Caco-2 (cell line): Measurements from ENCODE around the gene PDE6G. TPM values are rescaled to one million over a fixed set of nuclear protein-coding genes. Genes with fewer than 3 reads are reported as not detected.

Source experiments
- BruUV-seq: library from RNA; stranded (reverse); fragments of 400-500 nt; replicated peaks from 2 replicates; lab custom pipeline; 2021; lab: Mats Ljungman, UMichigan
- CTCF ChIA-PET: fragments of 300-600 bp; sonication (Branson Sonifier 250); formaldehyde crosslinking; loops from one replicate; lab custom pipeline; 2022; ENCODE audit warnings: antibody characterized with exemption; lab: Charles Lee
- POLR2A ChIA-PET: fragments of 300-600 bp; sonication (Branson Sonifier 250); formaldehyde crosslinking; loops from one replicate; lab custom pipeline; 2022; ENCODE audit warnings: antibody characterized with exemption; lab: Charles Lee
- DNase-seq, 2 experiments: peaks; one replicate each; pipeline versions ENCODE4 v3.0.0 to v3.0.0-alpha.2; 2020 to 2022
- H3K27me3 ChIP-seq: replicated peaks from 2 replicates; pipeline ENCODE4 v1.6.0; 2011; ENCODE audit warnings: low read length; ENCODE audit not compliant: control insufficient read depth, insufficient read depth
- H3K36me3 ChIP-seq: 2 replicates; pipeline ENCODE4 v1.5.1; 2011; ENCODE audit warnings: low read length; ENCODE audit not compliant: control insufficient read depth, insufficient read depth
- H3K4me1 ChIP-seq: fragments of 250-450 bp; sonication (Bioruptor Pico); 2 replicates; pipeline ENCODE4 v1.5.1; 2020; ENCODE audit warnings: mild to moderate bottlenecking
- H3K4me3 ChIP-seq: 2 replicates; pipeline ENCODE4 v1.5.1; 2011; ENCODE audit warnings: low read depth, mild to moderate bottlenecking, control low read depth, low read length
- H3K9me3 ChIP-seq: fragments of 250-450 bp; sonication (Bioruptor Pico); 2 replicates; pipeline ENCODE4 v1.5.1; 2020; ENCODE audit warnings: mild to moderate bottlenecking, moderate library complexity
- H3K27ac Mint-ChIP-seq: one replicate; pipeline ENCODE4 v1.8.0; 2022; ENCODE audit warnings: mixed read lengths; ENCODE audit not compliant: unreplicated experiment
- H3K27me3 Mint-ChIP-seq: one replicate; pipeline ENCODE4 v1.8.0; 2022; ENCODE audit warnings: mixed read lengths; ENCODE audit not compliant: insufficient read depth, unreplicated experiment
- H3K36me3 Mint-ChIP-seq: one replicate; pipeline ENCODE4 v1.8.0; 2022; ENCODE audit warnings: mild to moderate bottlenecking, mixed read lengths; ENCODE audit not compliant: insufficient read depth, unreplicated experiment
- H3K4me1 Mint-ChIP-seq: one replicate; pipeline ENCODE4 v1.8.0; 2022; ENCODE audit warnings: low read depth, mixed read lengths; ENCODE audit not compliant: unreplicated experiment
- H3K4me3 Mint-ChIP-seq: one replicate; pipeline ENCODE4 v1.8.0; 2022; ENCODE audit warnings: mild to moderate bottlenecking, moderate library complexity, mixed read lengths; ENCODE audit not compliant: unreplicated experiment
- H3K9me3 Mint-ChIP-seq: one replicate; pipeline ENCODE4 v1.8.0; 2022; ENCODE audit warnings: mixed read lengths; ENCODE audit not compliant: unreplicated experiment
- CTCF ChIP-seq, 2 experiments: fragments of 200-600 bp in 1 of 2; IDR thresholded peaks; 1 replicate in 1 of 2; 2 replicates in 1 of 2; pipeline versions ENCODE4 v1.5.1 to v1.8.0; 2011 to 2022; ENCODE audit warnings: antibody characterized with exemption in 1 of 2, control low read depth in 1 of 2, inconsistent platforms in 1 of 2, low read depth in 1 of 2, low read length in 1 of 2, mild to moderate bottlenecking in 1 of 2, moderate library complexity in 1 of 2; ENCODE audit not compliant: insufficient read depth in 1 of 2, severe bottlenecking in 1 of 2, unreplicated experiment in 1 of 2
- intact Hi-C: fragments of 100-400 bp; cut with micrococcal nuclease; formaldehyde crosslinking; loops from one replicate; pipeline ENCODE4 v1.10.0; 2022; ENCODE audit not compliant: unreplicated experiment
- total RNA-seq: library from RNA; stranded (reverse); gene quantifications from 2 replicates; pipeline ENCODE4 v1.2.3, GENCODE V29; 2022

Gene PDE6G
- total RNA-seq, 1 experiment from 2014 or later, result not detected

DNA sequence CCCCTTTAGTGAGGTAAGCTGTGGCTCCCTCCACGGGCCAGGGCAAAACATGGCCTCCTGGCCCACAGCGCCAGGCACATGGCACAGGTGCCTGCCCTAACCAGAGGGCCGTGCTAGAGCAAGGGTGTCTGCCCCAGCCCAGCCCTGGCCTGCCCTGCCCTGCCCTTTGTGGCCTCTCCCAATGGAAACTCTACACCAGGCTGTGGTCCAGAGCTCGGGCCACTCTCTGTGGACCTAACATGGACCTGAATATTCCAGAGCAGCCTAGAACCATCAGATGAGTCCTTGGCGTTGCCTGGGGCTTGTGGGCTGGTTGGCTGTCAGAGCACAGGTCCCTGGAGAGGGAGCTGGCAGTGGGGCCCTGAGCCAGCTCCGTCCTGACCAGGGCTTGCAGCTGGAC is 38.9 kb upstream of the PDE6G start:
- CTCF ChIA-PET, result interaction anchor here (1.0 kb wide), 1 partner anchor 179 kb away, joined by 3 read pairs; no protein-coding TSS in a partner anchor
- no peak overlapping the region for H3K27ac Mint-ChIP-seq
- H3K9me3 Mint-ChIP-seq, result no peaks in the 10 kb centered on the region
- H3K9me3 ChIP-seq, result no peaks in the 10 kb centered on the region
- H3K27me3 ChIP-seq, result no peaks in the 10 kb centered on the region
- H3K36me3 ChIP-seq, result peaks cover 2% of the 10 kb centered on the region
- H3K36me3 Mint-ChIP-seq, result peaks cover 86% of the 10 kb centered on the region
- BruUV-seq, result no TSS peak
- no peaks in the 10 kb centered on the region for H3K4me1 ChIP-seq
- intact Hi-C loops, result no loop called here
- H3K4me3 ChIP-seq, result no peak overlapping the region
- H3K27me3 Mint-ChIP-seq, result no peaks in the 10 kb centered on the region
- H3K4me3 Mint-ChIP-seq, result no peak overlapping the region
- POLR2A ChIA-PET, result no interaction called here
- TF ChIP-seq CTCF (IDR thresholded peaks at IDR 0.05; ENCODE audit: insufficient read depth in 1 of 2, low read depth in 1 of 2, low read length in 1 of 2, severe bottlenecking in 1 of 2, unreplicated experiment in 1 of 2), result no peak
- H3K4me1 Mint-ChIP-seq, result no peaks in the 10 kb centered on the region
- DNase-seq, result no peak

DNA sequence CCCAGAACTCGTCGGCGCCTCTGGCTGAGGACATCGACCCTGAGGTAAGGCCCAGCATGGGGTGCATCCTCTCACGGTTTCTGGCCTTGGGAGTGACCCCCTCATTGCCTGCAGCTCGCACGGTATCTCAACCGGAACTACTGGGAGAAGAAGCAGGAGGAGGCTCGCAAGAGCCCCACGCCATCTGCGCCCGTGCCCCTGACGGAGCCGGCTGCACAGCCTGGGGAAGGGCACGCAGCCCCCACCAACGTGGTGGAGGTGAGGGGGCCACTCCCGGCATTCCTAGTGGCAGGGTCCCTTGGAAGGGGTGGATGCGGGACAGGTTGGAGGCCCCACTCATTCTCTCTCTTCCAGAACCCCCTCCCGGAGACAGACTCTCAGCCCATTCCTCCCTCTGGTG is 38.5 kb upstream of the PDE6G start:
- Histone ChIP-seq H3K4me3 (no peak overlapping the region), H3K4me1 (no peaks in the 10 kb centered on the region), H3K9me3 (no peaks in the 10 kb centered on the region), H3K27me3 (no peaks in the 10 kb centered on the region), H3K36me3 (peaks cover 3% of the 10 kb centered on the region)
- Mint-ChIP-seq H3K27me3 (no peaks in the 10 kb centered on the region), H3K4me3 (no peak overlapping the region), H3K27ac (no peak overlapping the region), H3K36me3 (peaks cover 85% of the 10 kb centered on the region), H3K4me1 (no peaks in the 10 kb centered on the region), H3K9me3 (no peaks in the 10 kb centered on the region)
- ChIA-PET POLR2A (no interaction called here), CTCF (interaction anchor here (1.0 kb wide), 1 partner anchor 179 kb away, joined by 3 read pairs; no protein-coding TSS in a partner anchor)
- no peak for TF ChIP-seq CTCF (IDR thresholded peaks at IDR 0.05; ENCODE audit: insufficient read depth in 1 of 2, low read depth in 1 of 2, low read length in 1 of 2, severe bottlenecking in 1 of 2, unreplicated experiment in 1 of 2)
- no TSS peak for BruUV-seq
- intact Hi-C loops, result no loop called here
- no peak for DNase-seq

DNA sequence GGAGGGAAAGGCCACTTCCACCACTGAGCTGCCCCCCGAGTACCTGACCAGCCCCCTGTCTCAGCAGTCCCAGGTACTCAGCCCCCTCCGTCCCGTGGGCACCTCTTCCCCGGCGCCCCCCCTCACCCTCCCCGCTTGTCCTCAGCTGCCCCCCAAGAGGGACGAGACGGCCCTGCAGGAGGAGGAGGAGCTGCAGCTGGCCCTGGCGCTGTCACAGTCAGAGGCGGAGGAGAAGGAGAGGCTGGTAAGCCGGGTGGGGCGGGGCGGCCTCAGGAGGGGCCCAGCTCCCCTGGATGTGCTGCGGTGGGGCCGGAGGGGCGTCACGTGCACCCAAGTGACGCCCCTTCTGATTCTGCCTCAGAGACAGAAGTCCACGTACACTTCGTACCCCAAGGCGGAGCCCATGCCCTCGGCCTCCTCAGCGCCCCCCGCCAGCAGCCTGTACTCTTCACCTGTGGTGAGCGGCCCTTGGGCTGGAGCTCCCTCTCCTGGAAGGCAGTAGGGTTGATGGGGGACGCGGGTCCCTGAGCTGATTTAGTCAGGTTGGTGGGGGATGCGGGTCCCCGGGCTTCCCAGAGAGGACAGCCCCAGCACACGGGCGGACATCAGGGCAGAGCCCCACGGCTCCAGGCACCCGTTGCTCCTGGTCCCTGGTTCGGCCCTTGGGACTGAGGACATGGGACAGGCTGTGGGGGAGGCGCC is 37.3 kb upstream of the PDE6G start:
- DNase-seq, result peak; percentile 36 to 44
- no peaks in the 10 kb centered on the region for H3K9me3 Mint-ChIP-seq
- no TSS peak for BruUV-seq
- no peaks in the 10 kb centered on the region for H3K27me3 Mint-ChIP-seq
- no peaks in the 10 kb centered on the region for H3K4me1 ChIP-seq
- no peak overlapping the region for H3K27ac Mint-ChIP-seq
- intact Hi-C loops, result no loop called here
- peak in 1 of 2 experiments; percentile 25 for TF ChIP-seq CTCF (IDR thresholded peaks at IDR 0.05; ENCODE audit: insufficient read depth in 1 of 2, low read depth in 1 of 2, low read length in 1 of 2, severe bottlenecking in 1 of 2, unreplicated experiment in 1 of 2)
- peaks cover 84% of the 10 kb centered on the region for H3K36me3 Mint-ChIP-seq
- ChIA-PET CTCF (interaction anchor here (0.6 to 1.3 kb wide), 2 partner anchors 9 to 62 kb away, joined by 3 to 5 read pairs; no protein-coding TSS in a partner anchor), POLR2A (no interaction called here)
- no peaks in the 10 kb centered on the region for H3K4me1 Mint-ChIP-seq
- H3K4me3 Mint-ChIP-seq, result no peak overlapping the region
- no peak overlapping the region for H3K4me3 ChIP-seq
- H3K36me3 ChIP-seq, result peaks cover 7% of the 10 kb centered on the region
- H3K9me3 ChIP-seq, result no peaks in the 10 kb centered on the region
- no peaks in the 10 kb centered on the region for H3K27me3 ChIP-seq
